NCI-H1930 (cell line): Measurements from ENCODE around the gene PLTP.
"Not testable (repeated sequence)": the region's sequence is repeated elsewhere in the genome, so short reads cannot be mapped to it uniquely, and the experiment has no call there.

ENCODE experiments used
- DNase-seq, 2 experiments: peaks; one replicate each; lab custom pipeline; 2025; lab: John Stamatoyannopoulos, UW

Gene PLTP

GRCh38 chr20:45919542-45920399, 7.8 kb upstream of the PLTP start:
- DNase-seq = no peak

GRCh38 chr20:45918779-45919537, 7.0 kb upstream of the PLTP start:
- DNase-seq = no peak

GRCh38 chr20:45918182-45918737, 6.3 kb upstream of the PLTP start:
- no peak for DNase-seq

- DNase-seq = no peak
Observed at GRCh38 chr20:45917790-45918141, 5.8 kb upstream of the PLTP start.

- no peak for DNase-seq
Observed at GRCh38 chr20:45913116-45913515, 1.2 kb upstream of the PLTP start.

GRCh38 chr20:45912344-45912682, 358 bp upstream of the PLTP start:
- DNase-seq = no peak

GRCh38 chr20:45910670-45911485, 1.1 kb downstream of the PLTP start:
- peak; percentile 89 to 90 for DNase-seq

- DNase-seq = no peak
Observed at GRCh38 chr20:45909817-45910669, 1.9 kb downstream of the PLTP start.

GRCh38 chr20:45909336-45909808, 2.6 kb downstream of the PLTP start:
- DNase-seq = no peak

GRCh38 chr20:45908084-45908483, 3.9 kb downstream of the PLTP start:
- DNase-seq = no peak

GRCh38 chr20:45907219-45907948, 4.6 kb downstream of the PLTP start:
- DNase-seq = no peak

- DNase-seq = no peak
Observed at GRCh38 chr20:45905505-45906079, 6.4 kb downstream of the PLTP start.

GRCh38 chr20:45904583-45905504, 7.1 kb downstream of the PLTP start:
- DNase-seq = no peak

- no peak for DNase-seq
Observed at GRCh38 chr20:45902199-45902701, 9.7 kb downstream of the PLTP start.

- not testable (repeated sequence) for DNase-seq
Observed at GRCh38 chr20:45901332-45901731, 10.6 kb downstream of the PLTP start.

GRCh38 chr20:45899046-45899835, 12.7 kb downstream of the PLTP start:
- no peak for DNase-seq

GRCh38 chr20:45898285-45898684, 13.7 kb downstream of the PLTP start:
- no peak for DNase-seq

- DNase-seq = no peak
Observed at GRCh38 chr20:45897692-45898091, 14.3 kb downstream of the PLTP start.
